GM12878 (cell line): Measurements from ENCODE around the gene MUC5AC.

Source experiments
- CBFB ChIP-seq: IDR thresholded peaks from 2 replicates; pipeline ENCODE4 v1.6.1; 2016; ENCODE audit warnings: antibody characterized with exemption, low read depth
- CTCF ChIP-seq, 3 experiments: IDR thresholded peaks in 2 of 3; conservative IDR thresholded peaks in 1 of 3; 2 replicates each; pipeline ENCODE4 v1.5.1; 2011; ENCODE audit warnings: low read depth in 3 of 3, low read length in 3 of 3, mild to moderate bottlenecking in 3 of 3, control low read depth in 2 of 3, moderate library complexity in 2 of 3, inconsistent platforms in 1 of 3, mixed read lengths in 1 of 3; ENCODE audit not compliant: control insufficient read depth in 2 of 3, insufficient read depth in 1 of 3; ENCODE audit errors: extremely low read depth in 1 of 3
- E2F8 ChIP-seq: fragments of 450-650 bp; IDR thresholded peaks from 2 replicates; pipeline ENCODE4 v1.6.1; 2018; ENCODE audit warnings: mild to moderate bottlenecking, low read depth, moderate library complexity; ENCODE audit not compliant: partially characterized antibody
- FOXK2 ChIP-seq: fragments of 450-650 bp; IDR thresholded peaks from 2 replicates; pipeline ENCODE4 v1.6.1; 2017; ENCODE audit warnings: mild to moderate bottlenecking, moderate library complexity
- HDAC6 ChIP-seq: fragments of 200-600 bp; sonication (generic); IDR thresholded peaks from one replicate; pipeline ENCODE4 v1.8.0; 2017; ENCODE audit warnings: antibody characterized with exemption; ENCODE audit not compliant: unreplicated experiment
- MTA2 ChIP-seq: fragments of 450-650 bp; IDR thresholded peaks from 2 replicates; pipeline ENCODE4 v1.6.1; 2016; ENCODE audit warnings: low read depth, mild to moderate bottlenecking, moderate library complexity
- MXI1 ChIP-seq: fragments of 150-350 bp; IDR thresholded peaks from 2 replicates; pipeline ENCODE4 v1.6.1; 2011; ENCODE audit warnings: low read depth, mild to moderate bottlenecking, inconsistent platforms, low read length, improper control_type of control experiment
- POLR2A ChIP-seq: IDR thresholded peaks from 2 replicates; pipeline ENCODE4 v1.6.1; 2011; ENCODE audit warnings: low read depth, mild to moderate bottlenecking, low read length
- POLR2AphosphoS5 ChIP-seq: IDR thresholded peaks from 2 replicates; pipeline ENCODE4 v1.6.1; 2011; ENCODE audit warnings: mild to moderate bottlenecking, low read length, inconsistent platforms
- RAD21 ChIP-seq: IDR thresholded peaks from 2 replicates; pipeline ENCODE4 v1.6.1; 2011; ENCODE audit warnings: mild to moderate bottlenecking, low read depth, low read length, moderate library complexity; ENCODE audit not compliant: insufficient read depth
- RFX5 ChIP-seq: IDR thresholded peaks from 2 replicates; pipeline ENCODE4 v1.6.1; 2011; ENCODE audit warnings: low read depth, low read length, improper control_type of control experiment
- SMC3 ChIP-seq: IDR thresholded peaks from 2 replicates; pipeline ENCODE4 v1.6.1; 2011; ENCODE audit warnings: low read length, improper control_type of control experiment, borderline replicate concordance
- SREBF2 ChIP-seq: IDR thresholded peaks from 2 replicates; pipeline ENCODE4 v1.6.1; 2012; ENCODE audit warnings: mild to moderate bottlenecking, low read length
- ZBTB33 ChIP-seq: fragments of 450-650 bp; IDR thresholded peaks from 2 replicates; pipeline ENCODE4 v1.6.1; 2017; ENCODE audit warnings: mild to moderate bottlenecking

DNA sequence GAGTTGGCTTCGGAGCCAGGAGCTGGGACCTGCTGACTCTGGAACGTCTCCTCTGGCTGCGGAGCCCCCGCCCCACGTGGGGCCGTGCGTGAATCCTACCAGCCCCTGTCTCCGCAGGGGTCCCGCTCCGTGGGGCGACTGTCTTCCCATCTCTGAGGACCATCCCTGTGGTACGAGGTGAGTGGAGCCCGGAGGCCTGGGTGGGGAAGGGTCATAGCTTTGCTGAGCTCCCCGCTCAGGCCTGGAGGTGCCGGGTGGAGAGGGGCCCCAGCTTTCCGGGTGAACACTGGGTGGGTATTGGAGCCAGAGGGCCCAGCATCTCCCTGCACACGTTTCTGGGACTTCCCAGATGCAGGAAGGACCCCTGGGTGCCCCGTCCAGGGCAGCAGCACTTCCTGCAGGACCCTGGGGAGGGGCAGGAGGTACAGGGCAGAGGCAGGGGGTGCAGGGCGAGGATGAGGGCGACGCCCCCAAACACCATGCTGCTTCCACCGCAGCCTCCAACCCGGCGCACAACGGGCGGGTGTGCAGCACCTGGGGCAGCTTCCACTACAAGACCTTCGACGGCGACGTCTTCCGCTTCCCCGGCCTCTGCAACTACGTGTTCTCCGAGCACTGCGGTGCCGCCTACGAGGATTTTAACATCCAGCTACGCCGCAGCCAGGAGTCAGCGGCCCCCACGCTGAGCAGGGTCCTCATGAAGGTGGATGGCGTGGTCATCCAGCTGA, 3.8 kb downstream of the MUC5AC start:
- TF ChIP-seq RAD21 (no peak), HDAC6 (no peak), CTCF (IDR thresholded peaks at IDR 0.05 in 2 of 3, conservative IDR thresholded peaks at IDR 0.05 in 1 of 3; ENCODE audit: control insufficient read depth in 2 of 3, extremely low read depth in 1 of 3, insufficient read depth in 1 of 3, low read depth in 3 of 3, low read length in 3 of 3) (no peak), MXI1 (no peak), SREBF2 (no peak), RFX5 (no peak), POLR2A (no peak), POLR2AphosphoS5 (no peak), E2F8 (no peak), ZBTB33 (no peak), FOXK2 (no peak), SMC3 (no peak), MTA2 (no peak), CBFB (no peak)
